SK-N-SH treated with all-trans-retinoic acid at 6 μM for 48 hours (cell line): ENCODE measurements around the gene METTL2B.
"Not testable (repeated sequence)": the region's sequence is repeated elsewhere in the genome, so short reads cannot be mapped to it uniquely, and the experiment has no call there.

Source experiments
- ATAC-seq: fragments of 200-7000 bp; cut with Tn5 transposase; 3 replicates; pipeline ENCODE4 v1.9.1; 2020; ENCODE audit warnings: mild to moderate bottlenecking, moderate library complexity
- BACH2 ChIP-seq: fragments of 250-450 bp; sonication (Bioruptor Pico); IDR thresholded peaks from 2 replicates; pipeline ENCODE4 v1.9.0; 2021; ENCODE audit warnings: mild to moderate bottlenecking, borderline replicate concordance
- CSDC2 ChIP-seq: fragments of 250-450 bp; sonication (Bioruptor Pico); IDR thresholded peaks from 2 replicates; pipeline ENCODE4 v1.5.0; 2020; ENCODE audit warnings: mild to moderate bottlenecking, moderate library complexity
- GLIS3 ChIP-seq: fragments of 250-450 bp; sonication (Bioruptor Pico); IDR thresholded peaks from 2 replicates; pipeline ENCODE4 v1.5.0; 2020; ENCODE audit warnings: mild to moderate bottlenecking, moderate library complexity
- ISL1 ChIP-seq: fragments of 250-450 bp; sonication (Bioruptor Pico); IDR thresholded peaks from 2 replicates; pipeline ENCODE4 v2.1.2; 2022; ENCODE audit warnings: mild to moderate bottlenecking, moderate library complexity
- OSR1 ChIP-seq: fragments of 250-450 bp; sonication (Bioruptor Pico); IDR thresholded peaks from 2 replicates; pipeline ENCODE4 v1.8.0; 2022; ENCODE audit warnings: moderate library complexity, mild to moderate bottlenecking, inconsistent platforms
- PPARA ChIP-seq: fragments of 250-450 bp; sonication (Bioruptor Pico); IDR thresholded peaks from 2 replicates; pipeline ENCODE4 v1.5.0; 2020; ENCODE audit warnings: mild to moderate bottlenecking, borderline replicate concordance
- RARB ChIP-seq: fragments of 250-450 bp; sonication (Bioruptor Pico); IDR thresholded peaks from 2 replicates; pipeline ENCODE4 v1.8.0; 2021; ENCODE audit warnings: mild to moderate bottlenecking, moderate library complexity
- TCF4 ChIP-seq: fragments of 250-450 bp; sonication (Bioruptor Pico); IDR thresholded peaks from 2 replicates; pipeline ENCODE4 v1.8.0; 2021; ENCODE audit warnings: mild to moderate bottlenecking, moderate library complexity, borderline replicate concordance
- ZNF70 ChIP-seq: fragments of 450-650 bp; formaldehyde crosslinking; IDR thresholded peaks from 2 replicates; pipeline ENCODE4 v1.5.0; 2020; ENCODE audit warnings: mild to moderate bottlenecking, moderate library complexity
- ZNF8 ChIP-seq: fragments of 450-650 bp; formaldehyde crosslinking; IDR thresholded peaks from 2 replicates; pipeline ENCODE4 v1.5.0; 2020; ENCODE audit warnings: mild to moderate bottlenecking, moderate library complexity
- TF ChIP-seq, protein P1 (sequence below): fragments of 250-450 bp; sonication (Bioruptor Pico); IDR thresholded peaks from 2 replicates; pipeline ENCODE4 v1.5.1; 2020; ENCODE audit warnings: low read depth, mild to moderate bottlenecking, moderate library complexity
- TF ChIP-seq, protein P2 (sequence below): fragments of 250-450 bp; sonication (Bioruptor Pico); IDR thresholded peaks from 2 replicates; pipeline ENCODE4 v1.8.0; 2020; ENCODE audit warnings: mild to moderate bottlenecking, moderate library complexity, borderline replicate concordance
- TF ChIP-seq, protein P3 (sequence below): fragments of 250-450 bp; sonication (Bioruptor Pico); IDR thresholded peaks from 2 replicates; pipeline ENCODE4 v1.5.0; 2020; ENCODE audit warnings: mild to moderate bottlenecking, moderate library complexity

METTL2B gene

DNA sequence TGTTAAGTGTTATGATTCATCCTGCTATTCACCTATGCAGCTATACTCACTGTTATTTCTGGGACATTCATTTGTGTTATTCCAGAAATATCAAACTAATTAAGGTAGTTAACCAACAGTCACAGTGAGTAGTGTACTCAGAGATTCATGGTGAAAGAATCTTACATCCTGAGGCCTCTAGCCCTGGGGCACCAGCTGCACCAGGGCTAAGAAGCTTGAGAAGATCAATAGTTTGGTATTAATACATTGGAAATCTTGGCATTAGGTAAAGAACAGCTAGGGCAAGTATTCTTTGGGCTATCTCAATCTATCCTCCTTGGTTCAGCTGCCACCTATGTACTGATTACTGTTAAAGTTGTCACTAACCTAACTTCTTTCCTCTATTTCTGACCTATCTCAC, 9.7 kb upstream of the METTL2B start:
- not testable (repeated sequence) for ATAC-seq

DNA sequence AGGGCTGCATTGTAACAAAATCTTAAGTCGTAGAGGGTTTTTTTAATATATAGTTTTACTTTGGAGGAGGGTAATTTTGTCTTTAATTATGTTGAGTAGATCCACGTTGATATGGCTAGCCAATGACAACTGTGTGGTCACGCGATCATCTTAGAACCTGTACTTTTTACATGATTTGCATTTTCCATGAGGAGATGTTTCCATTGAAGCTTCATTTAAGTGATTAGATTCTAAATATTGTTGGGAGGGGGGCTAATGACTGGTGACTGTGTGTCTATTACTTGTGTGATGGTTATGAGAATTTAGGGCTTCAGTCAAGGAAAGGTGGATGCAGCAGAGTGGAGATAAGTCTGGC, 765 bp downstream of the METTL2B start:
- not testable (repeated sequence) for ATAC-seq

DNA sequence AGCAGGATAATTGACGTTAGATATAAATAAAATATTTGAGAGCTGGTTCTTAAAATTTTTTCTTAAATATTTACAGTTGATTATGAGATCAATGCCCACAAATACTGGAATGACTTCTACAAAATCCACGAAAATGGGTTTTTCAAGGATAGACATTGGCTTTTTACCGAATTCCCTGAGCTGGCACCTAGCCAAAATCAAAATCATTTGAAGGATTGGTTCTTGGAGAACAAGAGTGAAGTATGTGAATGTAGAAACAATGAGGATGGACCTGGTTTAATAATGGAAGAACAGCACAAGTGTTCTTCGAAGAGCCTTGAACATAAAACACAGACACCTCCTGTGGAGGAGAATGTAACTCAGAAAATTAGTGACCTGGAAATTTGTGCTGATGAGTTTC, 2.5 kb downstream of the METTL2B start:
- ATAC-seq: not testable (repeated sequence)

DNA sequence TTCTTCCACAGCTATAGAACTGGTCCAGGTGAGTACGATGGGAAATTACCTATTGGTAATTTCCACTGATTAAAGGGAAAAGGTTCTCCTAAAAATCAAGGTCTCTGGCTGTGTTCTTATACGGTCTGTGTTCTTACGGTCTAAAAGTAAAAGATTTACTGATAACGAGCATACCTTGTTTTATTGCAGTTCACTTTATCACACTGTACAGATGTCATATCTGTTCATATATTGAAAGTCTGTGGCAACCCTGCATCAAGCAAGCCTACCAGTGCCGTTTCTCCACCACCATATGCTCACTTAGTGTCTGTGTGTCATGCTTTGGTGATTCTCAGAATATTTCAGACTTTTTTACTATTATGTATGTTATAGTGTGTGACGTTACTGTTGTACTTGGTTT, 11.6 kb downstream of the METTL2B start:
- ATAC-seq: not testable (repeated sequence)

DNA sequence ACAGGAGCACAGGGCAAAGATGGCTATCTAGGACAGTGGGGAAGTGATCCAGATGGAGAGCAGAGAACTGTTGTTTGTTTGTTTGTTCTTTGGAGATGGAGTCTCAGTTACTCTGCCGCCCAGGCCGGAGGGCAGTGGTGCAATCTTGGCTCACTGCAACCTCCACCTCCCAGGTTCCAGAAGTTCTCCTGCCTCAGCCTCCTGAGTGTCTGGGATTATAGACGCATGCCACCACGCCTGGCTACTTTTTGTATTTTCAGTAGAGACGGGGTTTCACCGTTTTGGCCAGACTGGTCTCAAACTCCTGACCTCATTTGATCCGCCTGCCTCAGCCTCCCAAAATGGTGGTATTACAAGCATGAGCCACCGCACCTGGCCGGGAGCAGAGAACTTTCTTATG, 20.9 kb downstream of the METTL2B start:
- no peak for ATAC-seq
- TF ChIP-seq BACH2 (CRISPR knock-in tag): no peak
- no peak for TF ChIP-seq ZNF70 (CRISPR knock-in tag)
- TF ChIP-seq, protein P1, sequence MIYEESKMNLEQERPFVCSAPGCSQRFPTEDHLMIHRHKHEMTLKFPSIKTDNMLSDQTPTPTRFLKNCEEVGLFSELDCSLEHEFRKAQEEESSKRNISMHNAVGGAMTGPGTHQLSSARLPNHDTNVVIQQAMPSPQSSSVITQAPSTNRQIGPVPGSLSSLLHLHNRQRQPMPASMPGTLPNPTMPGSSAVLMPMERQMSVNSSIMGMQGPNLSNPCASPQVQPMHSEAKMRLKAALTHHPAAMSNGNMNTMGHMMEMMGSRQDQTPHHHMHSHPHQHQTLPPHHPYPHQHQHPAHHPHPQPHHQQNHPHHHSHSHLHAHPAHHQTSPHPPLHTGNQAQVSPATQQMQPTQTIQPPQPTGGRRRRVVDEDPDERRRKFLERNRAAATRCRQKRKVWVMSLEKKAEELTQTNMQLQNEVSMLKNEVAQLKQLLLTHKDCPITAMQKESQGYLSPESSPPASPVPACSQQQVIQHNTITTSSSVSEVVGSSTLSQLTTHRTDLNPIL: no peak
- no peak for TF ChIP-seq TCF4 (CRISPR knock-in tag)
- no peak for TF ChIP-seq RARB (CRISPR knock-in tag)
- no peak for TF ChIP-seq OSR1 (CRISPR knock-in tag)
- no peak for TF ChIP-seq ZNF8
- TF ChIP-seq, protein P2, sequence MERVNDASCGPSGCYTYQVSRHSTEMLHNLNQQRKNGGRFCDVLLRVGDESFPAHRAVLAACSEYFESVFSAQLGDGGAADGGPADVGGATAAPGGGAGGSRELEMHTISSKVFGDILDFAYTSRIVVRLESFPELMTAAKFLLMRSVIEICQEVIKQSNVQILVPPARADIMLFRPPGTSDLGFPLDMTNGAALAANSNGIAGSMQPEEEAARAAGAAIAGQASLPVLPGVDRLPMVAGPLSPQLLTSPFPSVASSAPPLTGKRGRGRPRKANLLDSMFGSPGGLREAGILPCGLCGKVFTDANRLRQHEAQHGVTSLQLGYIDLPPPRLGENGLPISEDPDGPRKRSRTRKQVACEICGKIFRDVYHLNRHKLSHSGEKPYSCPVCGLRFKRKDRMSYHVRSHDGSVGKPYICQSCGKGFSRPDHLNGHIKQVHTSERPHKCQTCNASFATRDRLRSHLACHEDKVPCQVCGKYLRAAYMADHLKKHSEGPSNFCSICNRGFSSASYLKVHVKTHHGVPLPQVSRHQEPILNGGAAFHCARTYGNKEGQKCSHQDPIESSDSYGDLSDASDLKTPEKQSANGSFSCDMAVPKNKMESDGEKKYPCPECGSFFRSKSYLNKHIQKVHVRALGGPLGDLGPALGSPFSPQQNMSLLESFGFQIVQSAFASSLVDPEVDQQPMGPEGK (CRISPR knock-in tag): no peak
- TF ChIP-seq GLIS3 (CRISPR knock-in tag): no peak
- TF ChIP-seq PPARA (CRISPR knock-in tag): no peak
- no peak for TF ChIP-seq CSDC2 (CRISPR knock-in tag)
- TF ChIP-seq, protein P3, sequence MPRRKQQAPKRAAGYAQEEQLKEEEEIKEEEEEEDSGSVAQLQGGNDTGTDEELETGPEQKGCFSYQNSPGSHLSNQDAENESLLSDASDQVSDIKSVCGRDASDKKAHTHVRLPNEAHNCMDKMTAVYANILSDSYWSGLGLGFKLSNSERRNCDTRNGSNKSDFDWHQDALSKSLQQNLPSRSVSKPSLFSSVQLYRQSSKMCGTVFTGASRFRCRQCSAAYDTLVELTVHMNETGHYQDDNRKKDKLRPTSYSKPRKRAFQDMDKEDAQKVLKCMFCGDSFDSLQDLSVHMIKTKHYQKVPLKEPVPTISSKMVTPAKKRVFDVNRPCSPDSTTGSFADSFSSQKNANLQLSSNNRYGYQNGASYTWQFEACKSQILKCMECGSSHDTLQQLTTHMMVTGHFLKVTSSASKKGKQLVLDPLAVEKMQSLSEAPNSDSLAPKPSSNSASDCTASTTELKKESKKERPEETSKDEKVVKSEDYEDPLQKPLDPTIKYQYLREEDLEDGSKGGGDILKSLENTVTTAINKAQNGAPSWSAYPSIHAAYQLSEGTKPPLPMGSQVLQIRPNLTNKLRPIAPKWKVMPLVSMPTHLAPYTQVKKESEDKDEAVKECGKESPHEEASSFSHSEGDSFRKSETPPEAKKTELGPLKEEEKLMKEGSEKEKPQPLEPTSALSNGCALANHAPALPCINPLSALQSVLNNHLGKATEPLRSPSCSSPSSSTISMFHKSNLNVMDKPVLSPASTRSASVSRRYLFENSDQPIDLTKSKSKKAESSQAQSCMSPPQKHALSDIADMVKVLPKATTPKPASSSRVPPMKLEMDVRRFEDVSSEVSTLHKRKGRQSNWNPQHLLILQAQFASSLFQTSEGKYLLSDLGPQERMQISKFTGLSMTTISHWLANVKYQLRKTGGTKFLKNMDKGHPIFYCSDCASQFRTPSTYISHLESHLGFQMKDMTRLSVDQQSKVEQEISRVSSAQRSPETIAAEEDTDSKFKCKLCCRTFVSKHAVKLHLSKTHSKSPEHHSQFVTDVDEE (CRISPR knock-in tag): no peak
- no peak for TF ChIP-seq ISL1 (CRISPR knock-in tag)

DNA sequence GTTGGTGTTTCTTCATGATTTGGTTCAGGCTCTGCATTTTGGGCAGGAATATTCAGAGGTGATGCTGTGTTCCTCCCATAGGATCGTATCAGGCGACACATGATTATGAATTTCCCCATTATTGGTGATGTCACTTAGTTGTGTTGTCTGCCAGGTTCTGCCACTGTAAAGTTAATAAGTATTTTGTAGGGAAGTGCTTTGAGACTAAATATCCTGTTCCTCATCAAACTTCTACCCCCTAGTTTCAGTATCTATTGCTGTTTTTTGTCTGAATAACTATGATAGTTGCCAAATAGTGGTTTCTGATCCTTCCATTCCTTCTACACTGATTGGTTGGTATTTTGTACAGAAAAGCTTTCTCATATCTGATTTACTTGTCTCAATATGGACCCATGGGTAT, 28.9 kb downstream of the METTL2B start:
- ATAC-seq: not testable (repeated sequence)

DNA sequence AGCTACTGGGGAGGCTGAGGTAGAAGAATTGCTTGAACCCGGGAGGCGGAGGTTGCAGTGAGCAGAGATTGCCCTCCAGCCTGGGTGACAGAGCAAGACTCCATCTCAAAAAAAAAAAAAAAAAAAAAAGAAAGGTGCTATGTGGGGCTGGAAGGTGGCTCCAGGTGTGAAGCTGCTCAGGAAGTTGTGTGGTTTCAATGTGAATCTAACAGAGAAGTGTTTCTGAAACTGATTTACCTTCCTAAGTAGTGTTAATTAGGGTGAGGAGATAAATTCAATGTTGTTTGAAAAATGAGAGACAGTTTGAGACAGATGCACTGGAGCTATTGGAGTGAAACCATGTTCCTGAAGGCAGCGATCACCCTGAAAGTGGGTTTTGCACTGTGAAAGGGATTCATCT, 30.3 kb downstream of the METTL2B start:
- ATAC-seq: not testable (repeated sequence)

DNA sequence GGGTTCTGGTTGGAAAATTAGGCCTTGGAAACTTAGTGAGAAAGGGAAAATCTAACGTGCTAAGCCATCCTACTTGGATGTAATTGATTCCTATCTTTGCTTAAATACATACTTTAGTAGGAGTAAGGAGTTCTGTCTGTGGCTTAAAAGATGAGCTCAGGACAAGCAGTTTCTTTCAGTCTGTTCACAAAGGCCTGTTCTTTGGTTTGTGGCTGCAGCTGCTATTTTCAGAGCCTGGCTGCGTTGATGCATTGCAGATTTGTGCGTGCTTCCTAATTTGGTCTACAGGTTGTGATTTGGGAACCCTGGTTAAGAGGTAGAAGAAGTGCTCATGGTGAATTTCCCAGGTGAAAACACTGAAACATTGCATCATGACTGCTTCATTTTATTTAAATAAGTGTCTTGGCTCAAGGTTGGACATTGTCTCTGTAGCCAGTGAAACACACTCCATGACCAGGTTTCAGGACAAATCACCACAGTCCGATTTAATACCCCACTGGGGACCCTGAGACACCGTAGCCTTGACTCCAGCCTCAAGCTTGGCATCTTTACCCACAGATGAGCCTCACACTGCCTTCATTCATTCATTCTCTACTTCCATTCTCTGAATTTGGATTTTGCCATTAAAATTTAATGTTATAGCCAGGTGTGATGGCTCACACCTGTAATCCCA, 30.9 kb downstream of the METTL2B start:
- not testable (repeated sequence) for ATAC-seq

DNA sequence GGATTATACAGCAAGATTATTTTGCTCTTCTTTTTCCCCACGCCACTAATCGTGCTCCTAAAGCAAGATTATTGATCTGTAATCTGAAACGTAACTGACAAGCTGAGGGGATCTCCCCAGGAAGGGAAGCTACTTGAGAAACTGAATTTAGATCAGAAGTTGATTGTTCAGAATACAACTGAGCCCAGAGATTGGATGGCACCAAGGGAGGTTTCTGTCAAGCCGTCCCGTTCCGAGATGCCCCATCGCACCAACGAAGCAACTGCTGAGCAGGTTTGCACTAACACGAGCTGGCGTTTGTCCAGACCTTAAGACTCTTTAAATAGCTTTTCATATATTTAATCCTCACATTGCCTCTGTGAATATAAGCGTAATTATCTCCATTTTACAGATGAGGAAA, 35.1 kb downstream of the METTL2B start:
- not testable (repeated sequence) for ATAC-seq

DNA sequence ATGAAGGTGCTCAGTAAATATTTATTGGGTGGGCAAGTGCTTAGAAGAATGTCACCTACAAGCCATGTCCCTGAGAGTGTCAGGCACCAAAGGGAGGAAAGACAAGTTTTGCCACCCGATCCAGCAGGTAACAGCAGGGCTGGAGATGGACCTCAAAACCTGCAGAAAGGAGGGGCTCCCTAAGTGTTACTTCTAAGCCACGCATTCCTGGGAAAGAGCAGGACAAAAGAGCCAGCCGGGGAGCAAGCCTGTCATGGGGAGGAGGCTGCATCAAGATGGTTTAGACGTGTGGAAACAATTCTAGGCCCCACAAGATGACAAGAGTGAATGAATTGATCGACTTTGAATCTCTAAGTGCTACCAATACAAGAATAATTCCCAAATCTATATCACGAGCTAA, 38.7 kb downstream of the METTL2B start:
- ATAC-seq: not testable (repeated sequence)

DNA sequence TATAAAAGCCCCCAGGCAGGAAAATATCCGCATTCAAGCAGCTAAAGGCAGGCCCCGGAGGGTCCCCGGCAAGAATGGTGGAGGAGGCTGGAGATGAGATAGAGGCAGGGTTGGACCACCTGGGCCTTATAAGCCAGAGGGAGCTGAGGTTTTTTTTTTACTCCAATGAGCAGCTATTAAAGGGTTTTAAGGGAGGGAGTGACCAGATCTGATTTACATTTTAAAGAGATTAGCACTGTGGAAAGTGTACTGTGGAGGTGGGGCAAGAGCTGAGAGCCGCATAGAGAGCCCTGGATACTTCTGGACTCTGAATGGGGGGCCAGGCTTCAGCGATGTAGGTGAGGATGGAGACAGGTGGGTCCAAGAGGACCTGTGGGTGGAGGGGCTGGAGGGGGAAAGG, 40.5 kb downstream of the METTL2B start:
- not testable (repeated sequence) for ATAC-seq

DNA sequence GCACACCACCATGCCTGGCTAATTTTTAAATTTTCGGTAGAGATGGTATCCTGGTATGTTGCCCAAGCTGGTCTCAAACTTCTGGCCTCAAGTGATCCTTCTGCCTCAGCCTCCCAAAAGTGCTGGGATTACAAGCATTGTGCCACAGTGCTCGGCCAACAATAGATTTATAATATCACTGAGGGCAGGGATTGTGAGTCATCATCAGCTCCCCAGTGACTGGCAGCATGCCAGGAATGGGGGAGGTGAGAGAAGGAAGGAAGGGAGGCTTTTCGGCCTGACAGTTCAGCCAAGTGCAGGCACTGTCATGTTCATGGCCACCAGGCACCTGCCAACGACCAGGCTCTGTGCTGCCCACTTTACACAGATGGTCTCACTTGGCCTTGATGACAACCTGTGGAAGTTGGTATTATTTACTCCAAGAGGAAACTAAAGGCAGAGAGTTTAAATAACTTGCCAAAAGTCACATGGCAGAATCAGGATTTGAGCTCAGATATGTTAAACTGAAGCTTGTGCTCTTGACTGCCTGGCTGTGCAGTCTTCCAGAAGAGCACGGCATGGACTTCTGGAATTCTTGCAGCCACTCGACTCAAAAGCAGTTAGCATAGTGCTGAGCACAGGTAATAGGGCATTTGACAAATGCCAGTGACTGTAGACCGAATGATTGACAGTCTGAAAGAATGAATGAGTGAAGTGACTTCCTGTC, 46.8 kb downstream of the METTL2B start:
- peak; percentile 85 for ATAC-seq

DNA sequence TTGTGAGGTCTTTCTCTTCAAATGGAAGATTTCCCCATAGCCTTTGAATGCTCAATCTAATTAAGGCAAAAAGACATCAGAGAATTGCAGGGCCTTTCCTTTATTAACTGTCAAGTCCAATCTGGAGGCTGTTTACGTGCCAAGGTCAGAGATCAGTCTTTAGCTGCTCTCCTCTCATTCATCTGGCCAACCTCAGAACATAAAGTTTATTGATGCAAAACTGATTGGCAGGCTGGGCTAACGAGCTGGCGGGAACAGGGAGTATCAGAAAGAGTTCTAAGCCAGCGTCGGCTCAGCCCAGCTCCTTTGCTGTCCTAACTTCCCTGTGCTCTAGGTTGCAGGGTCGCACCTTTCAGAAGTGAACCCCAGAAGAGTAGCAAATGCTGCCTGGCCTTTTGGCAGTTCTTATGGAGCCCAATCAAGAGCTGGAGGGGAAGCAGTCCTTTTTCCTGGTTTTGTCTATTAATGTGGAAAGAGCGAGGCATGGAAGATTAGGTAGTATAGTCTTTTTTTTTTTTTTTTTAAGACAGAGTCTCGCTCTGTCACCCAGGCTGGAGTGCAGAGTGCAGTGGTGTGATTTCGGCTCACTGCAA, 47.5 kb downstream of the METTL2B start:
- peak; percentile 26 for ATAC-seq

DNA sequence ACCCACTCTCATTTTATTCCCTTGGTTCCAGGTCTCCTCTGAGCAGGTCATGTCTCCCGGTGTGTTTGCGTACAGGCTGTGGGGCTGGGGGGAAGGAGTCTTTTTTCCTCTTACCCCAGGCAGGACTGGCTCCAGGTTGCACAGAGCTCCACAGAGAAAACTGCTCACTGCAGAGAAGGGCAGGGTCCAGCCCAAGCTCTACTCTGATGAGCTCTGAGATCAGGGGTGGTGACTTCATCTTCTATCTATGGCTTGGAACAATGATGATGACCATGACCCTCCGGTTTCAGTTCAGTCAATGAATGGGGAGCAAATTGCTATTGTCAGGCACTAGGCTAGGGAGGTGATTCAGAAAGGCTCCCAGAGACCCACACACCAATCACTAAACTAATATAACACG, 49.0 kb downstream of the METTL2B start:
- not testable (repeated sequence) for ATAC-seq
